ENCODE measurements around the gene VAV3. TPM values are rescaled to one million over a fixed set of nuclear protein-coding genes. Genes with fewer than 3 reads are reported as not detected.

VAV3 gene
- total RNA-seq, 1 donor from 2014 or later: 29.1 TPM

DNA sequence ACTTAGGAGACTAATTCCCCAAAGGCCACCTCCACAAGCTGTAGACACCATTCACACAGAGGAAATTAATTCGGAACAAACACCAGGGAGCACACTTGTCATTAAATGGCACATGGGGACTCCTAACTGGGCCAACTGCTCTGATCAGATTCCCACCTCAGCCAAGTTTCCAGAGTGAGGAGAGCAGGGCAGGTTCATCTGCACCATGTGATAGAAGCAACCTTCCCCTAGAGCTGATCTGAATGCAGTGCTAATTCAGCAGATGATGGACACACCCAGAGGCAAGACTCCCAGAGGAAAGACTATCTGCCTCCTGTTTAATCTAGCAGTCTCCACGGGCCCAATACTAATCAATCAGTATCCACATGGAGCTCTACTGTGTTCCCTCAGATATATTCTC lies 147.0 kb downstream of the VAV3 start:
- Mint-ChIP-seq H3K4me3 (no peak overlapping the region), H3K9me3 (peaks cover 4% of the 10 kb centered on the region), H3K4me1 (peaks cover 64% of the 10 kb centered on the region), H3K27ac (no peak overlapping the region), H3K36me3 (ENCODE audit: low read depth) (peaks cover 31% of the 10 kb centered on the region), H3K27me3 (no peaks in the 10 kb centered on the region)
- CTCF ChIA-PET: no interaction called here
- DNase-seq: no peak
- TF ChIP-seq, protein P1, sequence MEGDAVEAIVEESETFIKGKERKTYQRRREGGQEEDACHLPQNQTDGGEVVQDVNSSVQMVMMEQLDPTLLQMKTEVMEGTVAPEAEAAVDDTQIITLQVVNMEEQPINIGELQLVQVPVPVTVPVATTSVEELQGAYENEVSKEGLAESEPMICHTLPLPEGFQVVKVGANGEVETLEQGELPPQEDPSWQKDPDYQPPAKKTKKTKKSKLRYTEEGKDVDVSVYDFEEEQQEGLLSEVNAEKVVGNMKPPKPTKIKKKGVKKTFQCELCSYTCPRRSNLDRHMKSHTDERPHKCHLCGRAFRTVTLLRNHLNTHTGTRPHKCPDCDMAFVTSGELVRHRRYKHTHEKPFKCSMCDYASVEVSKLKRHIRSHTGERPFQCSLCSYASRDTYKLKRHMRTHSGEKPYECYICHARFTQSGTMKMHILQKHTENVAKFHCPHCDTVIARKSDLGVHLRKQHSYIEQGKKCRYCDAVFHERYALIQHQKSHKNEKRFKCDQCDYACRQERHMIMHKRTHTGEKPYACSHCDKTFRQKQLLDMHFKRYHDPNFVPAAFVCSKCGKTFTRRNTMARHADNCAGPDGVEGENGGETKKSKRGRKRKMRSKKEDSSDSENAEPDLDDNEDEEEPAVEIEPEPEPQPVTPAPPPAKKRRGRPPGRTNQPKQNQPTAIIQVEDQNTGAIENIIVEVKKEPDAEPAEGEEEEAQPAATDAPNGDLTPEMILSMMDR (IDR thresholded peaks at IDR 0.05): no peak
- ATAC-seq (ENCODE audit: low read depth): no peak
- POLR2A ChIA-PET: interaction anchor here (1.1 kb wide), 1 partner anchor 22 kb away, joined by 5 read pairs; no protein-coding TSS in a partner anchor
- intact Hi-C loops (cut with micrococcal nuclease): no loop called here

DNA sequence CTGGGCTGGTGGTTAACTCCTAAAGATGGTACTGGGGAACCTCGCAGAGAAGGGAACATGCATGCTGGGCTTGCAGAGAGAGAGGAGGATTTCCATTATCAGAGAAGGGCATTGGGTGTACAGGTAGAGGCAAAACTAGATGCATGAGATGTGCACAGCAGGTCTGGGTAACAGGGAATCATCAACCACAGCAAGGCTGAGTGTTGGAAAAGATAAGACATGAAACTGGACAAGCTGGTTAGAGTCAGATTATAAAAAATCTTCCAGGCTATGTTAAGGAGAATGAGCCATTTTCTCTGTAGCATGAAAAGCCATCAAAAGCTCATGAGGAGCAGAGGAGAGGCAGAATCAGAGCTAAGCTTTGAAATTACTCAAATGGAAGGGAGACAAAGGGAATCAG lies 147.8 kb downstream of the VAV3 start:
- TF ChIP-seq, protein P1 (IDR thresholded peaks at IDR 0.05): no peak
- H3K9me3 Mint-ChIP-seq: peaks cover 4% of the 10 kb centered on the region
- ChIA-PET POLR2A (interaction anchor here (0.8 to 1.3 kb wide), 3 partner anchors 9 to 148 kb away, joined by 3 to 5 read pairs (median 3); partner anchors contain the start of gene VAV3), CTCF (interaction anchor here (0.6 kb wide), 1 partner anchor 33 kb away, joined by 3 read pairs; no protein-coding TSS in a partner anchor)
- H3K27me3 Mint-ChIP-seq: no peaks in the 10 kb centered on the region
- peaks cover 29% of the 10 kb centered on the region for H3K36me3 Mint-ChIP-seq (ENCODE audit: low read depth)
- DNase-seq (no peak), ATAC-seq (ENCODE audit: low read depth) (no peak)
- H3K27ac Mint-ChIP-seq: peak overlapping the region; percentile 5
- intact Hi-C loops (cut with micrococcal nuclease): no loop called here
- no peak overlapping the region for H3K4me3 Mint-ChIP-seq
- peaks cover 68% of the 10 kb centered on the region for H3K4me1 Mint-ChIP-seq

DNA sequence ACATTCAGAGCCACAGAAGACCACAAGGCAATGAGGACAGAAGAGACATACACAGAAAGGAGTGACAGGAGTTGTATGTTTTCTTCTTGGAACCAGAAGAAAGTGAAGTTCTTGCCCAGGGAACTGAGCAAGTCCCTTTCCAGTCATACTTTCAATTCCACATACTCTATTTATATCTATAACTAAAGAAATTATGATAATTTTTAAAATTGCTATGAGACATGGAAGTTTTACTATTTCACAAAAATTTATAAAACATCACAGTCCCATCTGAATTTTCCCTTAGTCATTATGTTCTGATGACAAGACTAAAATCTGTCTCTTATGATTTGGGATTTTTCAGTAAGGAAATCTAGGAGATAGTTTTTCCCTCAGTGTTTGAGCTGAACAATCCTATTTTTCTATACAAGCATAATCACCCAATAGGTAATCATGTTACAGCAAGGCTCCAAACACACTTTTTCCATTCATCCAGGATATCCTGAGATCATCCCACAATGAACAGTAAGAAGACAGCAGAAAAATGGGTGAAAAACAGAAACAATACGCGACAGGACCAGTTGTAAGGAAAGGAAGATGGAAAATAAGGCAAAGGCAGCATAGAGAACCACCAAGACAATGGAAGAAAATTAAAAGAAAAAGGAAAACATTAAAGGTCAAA lies 154.6 kb downstream of the VAV3 start:
- POLR2A ChIA-PET: no interaction called here
- ATAC-seq (ENCODE audit: low read depth) (no peak), DNase-seq (no peak)
- Mint-ChIP-seq H3K4me3 (no peak overlapping the region), H3K27me3 (no peaks in the 10 kb centered on the region), H3K36me3 (ENCODE audit: low read depth) (peaks cover 13% of the 10 kb centered on the region), H3K27ac (no peak overlapping the region), H3K4me1 (peaks cover 82% of the 10 kb centered on the region), H3K9me3 (peaks cover 2% of the 10 kb centered on the region)
- TF ChIP-seq, protein P1 (IDR thresholded peaks at IDR 0.05): no peak
- intact Hi-C loops (cut with micrococcal nuclease): no loop called here
- CTCF ChIA-PET: no interaction called here

DNA sequence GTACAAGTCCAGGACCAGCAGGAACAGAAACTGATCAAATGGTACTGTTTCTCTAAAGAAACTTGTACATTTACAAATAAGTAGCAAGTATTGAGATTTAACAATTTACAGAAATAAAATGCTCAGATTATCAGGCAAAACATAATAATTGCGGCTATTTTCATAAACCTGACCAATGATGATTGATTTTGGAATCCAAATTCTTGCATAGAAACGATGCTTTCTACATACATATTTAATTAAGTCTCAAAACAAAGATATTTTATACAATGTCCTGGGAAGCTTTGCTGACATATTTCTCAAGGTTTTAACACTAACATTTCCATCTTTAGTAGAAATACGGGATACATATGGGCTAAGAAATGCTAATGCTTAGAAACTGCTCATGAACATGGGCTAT lies 157.1 kb downstream of the VAV3 start:
- TF ChIP-seq, protein P1 (IDR thresholded peaks at IDR 0.05): no peak
- intact Hi-C loops (cut with micrococcal nuclease): loop anchor here (2.0 kb wide), 1 partner anchor 13 kb away; no protein-coding TSS in a partner anchor
- Mint-ChIP-seq H3K36me3 (ENCODE audit: low read depth) (peaks cover 2% of the 10 kb centered on the region), H3K4me1 (peaks cover 91% of the 10 kb centered on the region), H3K27me3 (no peaks in the 10 kb centered on the region), H3K9me3 (no peaks in the 10 kb centered on the region), H3K4me3 (peak overlapping the region; percentile 21), H3K27ac (peak overlapping the region; percentile 96)
- POLR2A ChIA-PET: interaction anchor here (1.0 kb wide), 1 partner anchor 12 kb away, joined by 4 read pairs; no protein-coding TSS in a partner anchor
- CTCF ChIA-PET: interaction anchor here (1.0 kb wide), 1 partner anchor 11 kb away, joined by 3 read pairs; no protein-coding TSS in a partner anchor
- DNase-seq: no peak
- no peak for ATAC-seq (ENCODE audit: low read depth)

DNA sequence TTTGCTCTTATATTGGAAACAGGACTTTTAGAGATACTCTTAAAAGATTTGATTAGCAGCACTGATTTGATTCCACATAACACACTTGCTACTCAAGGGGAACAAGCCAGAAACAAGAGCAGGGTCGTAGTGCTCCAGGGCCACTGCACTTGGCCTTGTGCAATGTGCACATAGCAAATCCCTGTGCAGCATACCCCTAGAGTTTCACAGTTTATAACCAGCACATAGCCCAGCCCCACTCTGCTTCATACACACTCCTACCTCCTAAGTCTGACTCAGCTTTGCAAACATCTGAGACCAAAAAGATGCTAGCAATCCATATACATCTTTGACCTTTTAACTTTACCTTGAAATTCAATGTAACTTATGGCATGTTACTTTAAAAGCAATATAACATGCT lies 157.6 kb downstream of the VAV3 start:
- peak overlapping the region; percentile 21 for H3K4me3 Mint-ChIP-seq
- peak overlapping the region; percentile 96 for H3K27ac Mint-ChIP-seq
- ChIA-PET CTCF (no interaction called here), POLR2A (interaction anchor here (0.8 to 1.0 kb wide), 3 partner anchors 10 to 19 kb away, joined by 3 to 4 read pairs (median 4); no protein-coding TSS in a partner anchor)
- no peaks in the 10 kb centered on the region for H3K36me3 Mint-ChIP-seq (ENCODE audit: low read depth)
- H3K9me3 Mint-ChIP-seq: no peaks in the 10 kb centered on the region
- DNase-seq: no peak
- ATAC-seq (ENCODE audit: low read depth): peak; percentile 35
- intact Hi-C loops (cut with micrococcal nuclease): loop anchor here (2.0 kb wide), 1 partner anchor 13 kb away; no protein-coding TSS in a partner anchor
- peaks cover 93% of the 10 kb centered on the region for H3K4me1 Mint-ChIP-seq
- TF ChIP-seq, protein P1 (IDR thresholded peaks at IDR 0.05): no peak
- H3K27me3 Mint-ChIP-seq: no peaks in the 10 kb centered on the region

Data from activated B cell treated with CpG ODN at 0.5 μM for 24 hours (primary cell).